ENCODE data around the gene MKRN1. TPM values are rescaled to one million over a fixed set of nuclear protein-coding genes. Genes with fewer than 3 reads are reported as not detected.

Gene MKRN1
- total and polyA plus RNA-seq, 2 of the 4 experiments (the other 2 are of a cell fraction) = 47.2 to 83.0 TPM

- WGBS, 2 experiments (ENCODE audit: extremely low coverage in 2 of 2, insufficient read length in 1 of 2) = 100% methylated on average over 1 of the region's 7 CpGs; no CpG with 5 or more reads in 1 of the 2 experiments
- in situ Hi-C loops (cut with MboI; ENCODE audit: low sequenced_read_pairs) = no loop called here
Measured at GRCh38 chr7:140447841-140448240, 31.5 kb downstream of the MKRN1 start.

More at GRCh38 chr7:140447841-140448240, 31.5 kb downstream of the MKRN1 start:
- no peak overlapping the region for H3K56ac ChIP-seq (ENCODE audit: extremely low read depth, insufficient read depth, low read length)
- dilution Hi-C loops (cut with HindIII; ENCODE audit: low sequenced_read_pairs, unreplicated experiment) = no loop called here
- no peak overlapping the region for H2AFZ ChIP-seq (replicated peaks; ENCODE audit: low read length, poor library complexity)
- POLR2A ChIA-PET (ENCODE audit: unreplicated experiment) = no interaction called here
- no peak overlapping the region for H4K5ac ChIP-seq (ENCODE audit: low read depth, low read length)
- no peak for TF ChIP-seq RCOR1 (IDR thresholded peaks at IDR 0.05; ENCODE audit: insufficient replicate concordance, low read length)
- TF ChIP-seq FOS (IDR thresholded peaks at IDR 0.05; ENCODE audit: low read depth, low read length) = no peak
- no peak for TF ChIP-seq CEBPB (IDR thresholded peaks at IDR 0.05; ENCODE audit: low read depth, low read length)
- TF ChIP-seq MAZ (IDR thresholded peaks at IDR 0.05; ENCODE audit: borderline replicate concordance, low read depth, low read length) = no peak
- TF ChIP-seq MAFK (IDR thresholded peaks at IDR 0.05; ENCODE audit: low read depth, low read length) = no peak
- TF ChIP-seq RAD21 (IDR thresholded peaks at IDR 0.05; ENCODE audit: low read length) = no peak
- TF ChIP-seq BHLHE40 (IDR thresholded peaks at IDR 0.05; ENCODE audit: low read depth, low read length) = no peak
- no peak for TF ChIP-seq POLR2A (IDR thresholded peaks at IDR 0.05; ENCODE audit: low read depth, low read length)
- TF ChIP-seq CHD1 (IDR thresholded peaks at IDR 0.05; ENCODE audit: low read depth, low read length) = no peak
- TF ChIP-seq CTCF (conservative IDR thresholded peaks at IDR 0.05; ENCODE audit: low read depth, low read length) = no peak
- no peak for TF ChIP-seq USF2 (IDR thresholded peaks at IDR 0.05; ENCODE audit: low read depth, low read length)
- no peak for TF ChIP-seq ELK1 (IDR thresholded peaks at IDR 0.05; ENCODE audit: borderline replicate concordance, low read depth, low read length)
- no peak for TF ChIP-seq NFE2L2 (IDR thresholded peaks at IDR 0.05; ENCODE audit: low read depth, low read length)
- no peak for TF ChIP-seq RFX5 (IDR thresholded peaks at IDR 0.05; ENCODE audit: low read depth, low read length)
- no peak overlapping the region for H2BK15ac ChIP-seq (ENCODE audit: low read depth, low read length)
- intact Hi-C loops (cut with micrococcal nuclease) = no loop called here
- no peaks in the 10 kb centered on the region for H3K4me1 ChIP-seq (ENCODE audit: control insufficient read depth, insufficient read depth, low read length)
- H2BK5ac ChIP-seq (ENCODE audit: low read depth, low read length, poor library complexity, severe bottlenecking) = no peak overlapping the region
- no peak for DNase-seq
- H2BK20ac ChIP-seq (ENCODE audit: low read depth, low read length) = no peak overlapping the region
- no peak for ATAC-seq (ENCODE audit: low read depth)
- no peaks in the 10 kb centered on the region for H3K27me3 ChIP-seq (ENCODE audit: control insufficient read depth, insufficient read depth, low read length)
- no peak overlapping the region for H3K4ac ChIP-seq (ENCODE audit: low read depth, low read length)
- no peak overlapping the region for H3K23ac ChIP-seq (ENCODE audit: low read depth, low read length)
- H2BK120ac ChIP-seq (ENCODE audit: low read depth, low read length) = no peak overlapping the region
- H3K4me3 ChIP-seq (ENCODE audit: insufficient read depth, low read depth, low read length) = no peak overlapping the region
- H3K9me1 ChIP-seq (ENCODE audit: insufficient read depth, low read length) = peaks cover 7% of the 10 kb centered on the region; the same call in 1 of the 2 replicates
- no peaks in the 10 kb centered on the region for H3K9me3 ChIP-seq (ENCODE audit: control insufficient read depth, insufficient read depth, low read length)
- CTCF ChIA-PET = no interaction called here
- H3K27ac ChIP-seq (ENCODE audit: insufficient read depth, low read length) = no peak overlapping the region
- 0 out of 2 replicates have a peak, but pooled peaks cover 2% of the 10 kb centered on the region for H3K36me3 ChIP-seq (ENCODE audit: control insufficient read depth, insufficient read depth, low read length)
- no peak overlapping the region for H2AK5ac ChIP-seq (ENCODE audit: low read depth, low read length)
- H3K18ac ChIP-seq (ENCODE audit: low read depth, low read length) = no peak overlapping the region
- no TSS peak for BruUV-seq (replicated peaks)
- no peaks in the 10 kb centered on the region for H4K20me1 ChIP-seq (ENCODE audit: insufficient read depth, low read length)
- H3K14ac ChIP-seq (replicated peaks; ENCODE audit: low read depth, low read length) = no peak overlapping the region
- H4K8ac ChIP-seq (ENCODE audit: low read depth in 2 of 2, low read length in 2 of 2) = no peak overlapping the region
- no peak overlapping the region for H2AK9ac ChIP-seq (replicated peaks; ENCODE audit: low read depth, low read length, poor library complexity)
- no peaks in the 10 kb centered on the region for H3K79me1 ChIP-seq (ENCODE audit: low read depth in 1 of 2, low read length in 2 of 2)
- H4K91ac ChIP-seq (ENCODE audit: insufficient read depth, low read depth, low read length) = no peak overlapping the region
- H3K9ac ChIP-seq (ENCODE audit: low read depth, low read length) = no peak overlapping the region
- no peak overlapping the region for H3K4me2 ChIP-seq (ENCODE audit: low read depth, low read length)

All from IMR-90 (cell line).